IMR-90 (cell line): ENCODE measurements around the gene NRXN2. TPM values are rescaled to one million over a fixed set of nuclear protein-coding genes. Genes with fewer than 3 reads are reported as not detected.

Source experiments
- ATAC-seq: fragments of 200-7000 bp; cut with Tn5 transposase; 2 replicates; pipeline ENCODE4 v1.9.1; 2020; ENCODE audit warnings: low read depth, mild to moderate bottlenecking, moderate library complexity
- BruUV-seq: library from RNA; stranded (reverse); fragments of 400-500 nt; replicated peaks from 2 replicates; lab custom pipeline; 2021; lab: Mats Ljungman, UMichigan
- CTCF ChIA-PET: fragments of 300-600 bp; formaldehyde crosslinking; extraction: SDS; loops from one replicate; lab custom pipeline; 2021; ENCODE audit warnings: antibody characterized with exemption; lab: Yijun Ruan, JAX
- POLR2A ChIA-PET: fragments of 300-600 bp; sonication (Branson Sonifier 250); formaldehyde crosslinking; loops from one replicate; lab custom pipeline; 2022; ENCODE audit warnings: antibody characterized with exemption; ENCODE audit not compliant: unreplicated experiment; lab: Charles Lee
- DNase-seq: peaks from one replicate; pipeline ENCODE4 v3.0.0; 2013
- H2AFZ ChIP-seq: replicated peaks from 2 replicates; pipeline ENCODE3; 2013; ENCODE audit warnings: low read length, mild to moderate bottlenecking; ENCODE audit not compliant: poor library complexity
- H2AK5ac ChIP-seq: 2 replicates; pipeline ENCODE4 v1.6.1; 2013; ENCODE audit warnings: low read depth, low read length, inconsistent platforms
- H2AK9ac ChIP-seq: replicated peaks from 2 replicates; pipeline ENCODE3; 2013; ENCODE audit warnings: mild to moderate bottlenecking, low read depth, low read length, moderate library complexity; ENCODE audit not compliant: poor library complexity
- H2BK120ac ChIP-seq: 2 replicates; pipeline ENCODE4 v1.6.1; 2013; ENCODE audit warnings: low read depth, low read length, inconsistent platforms
- H2BK15ac ChIP-seq: 3 replicates; pipeline ENCODE4 v1.6.1; 2013; ENCODE audit warnings: low read depth, low read length, inconsistent platforms
- H2BK20ac ChIP-seq: 2 replicates; pipeline ENCODE4 v1.6.1; 2013; ENCODE audit warnings: low read depth, mild to moderate bottlenecking, inconsistent platforms, low read length, moderate library complexity
- H2BK5ac ChIP-seq: 2 replicates; pipeline ENCODE4 v1.6.1; 2013; ENCODE audit warnings: mild to moderate bottlenecking, low read depth, low read length, inconsistent platforms; ENCODE audit not compliant: poor library complexity, severe bottlenecking
- H3K14ac ChIP-seq: replicated peaks from 2 replicates; pipeline ENCODE4 v1.6.1; 2013; ENCODE audit warnings: low read depth, low read length, inconsistent platforms
- H3K18ac ChIP-seq: 2 replicates; pipeline ENCODE4 v1.6.1; 2013; ENCODE audit warnings: low read depth, low read length, control low read depth
- H3K23ac ChIP-seq: 2 replicates; pipeline ENCODE4 v1.6.1; 2013; ENCODE audit warnings: low read depth, low read length, inconsistent platforms
- H3K27ac ChIP-seq: 2 replicates; pipeline ENCODE4 v1.5.1; 2013; ENCODE audit warnings: mild to moderate bottlenecking, control low read depth, low read length; ENCODE audit not compliant: insufficient read depth
- H3K27me3 ChIP-seq: 2 replicates; pipeline ENCODE4 v1.6.1; 2013; ENCODE audit warnings: low read length; ENCODE audit not compliant: control insufficient read depth, insufficient read depth
- H3K36me3 ChIP-seq: 2 replicates; pipeline ENCODE4 v1.6.1; 2013; ENCODE audit warnings: low read length, mixed read lengths; ENCODE audit not compliant: control insufficient read depth, insufficient read depth
- H3K4ac ChIP-seq: 2 replicates; pipeline ENCODE4 v1.6.1; 2013; ENCODE audit warnings: low read depth, low read length, inconsistent platforms
- H3K4me1 ChIP-seq: 2 replicates; pipeline ENCODE4 v1.6.1; 2013; ENCODE audit warnings: low read length, mixed read lengths; ENCODE audit not compliant: control insufficient read depth, insufficient read depth
- H3K4me2 ChIP-seq: 2 replicates; pipeline ENCODE4 v1.6.1; 2013; ENCODE audit warnings: low read depth, mild to moderate bottlenecking, control low read depth, low read length, moderate library complexity
- H3K4me3 ChIP-seq: 2 replicates; pipeline ENCODE4 v1.5.1; 2013; ENCODE audit warnings: low read depth, mild to moderate bottlenecking, control low read depth, low read length, moderate library complexity; ENCODE audit not compliant: insufficient read depth
- H3K56ac ChIP-seq: 2 replicates; pipeline ENCODE4 v1.6.1; 2013; ENCODE audit warnings: low read length, inconsistent platforms; ENCODE audit not compliant: insufficient read depth; ENCODE audit errors: extremely low read depth
- H3K79me1 ChIP-seq, 2 experiments: 2 replicates each; pipeline ENCODE4 v1.6.1; 2013; ENCODE audit warnings: low read length in 2 of 2, inconsistent platforms in 1 of 2, low read depth in 1 of 2
- H3K9ac ChIP-seq: 2 replicates; pipeline ENCODE4 v1.6.1; 2013; ENCODE audit warnings: low read depth, low read length, control low read depth
- H3K9me1 ChIP-seq: 2 replicates; pipeline ENCODE4 v1.6.1; 2013; ENCODE audit warnings: low read length, inconsistent platforms; ENCODE audit not compliant: insufficient read depth
- H3K9me3 ChIP-seq: 2 replicates; pipeline ENCODE4 v1.6.1; 2013; ENCODE audit warnings: low read length; ENCODE audit not compliant: control insufficient read depth, insufficient read depth
- H4K20me1 ChIP-seq: 2 replicates; pipeline ENCODE4 v1.6.1; 2013; ENCODE audit warnings: low read length, inconsistent platforms; ENCODE audit not compliant: insufficient read depth
- H4K5ac ChIP-seq: 2 replicates; pipeline ENCODE4 v1.6.1; 2013; ENCODE audit warnings: mild to moderate bottlenecking, low read depth, low read length, control low read depth
- H4K8ac ChIP-seq, 2 experiments: 2 replicates each; pipeline ENCODE4 v1.6.1; 2013; ENCODE audit warnings: low read depth in 2 of 2, low read length in 2 of 2, control low read depth in 1 of 2, inconsistent platforms in 1 of 2
- H4K91ac ChIP-seq: 2 replicates; pipeline ENCODE4 v1.6.1; 2013; ENCODE audit warnings: low read depth, low read length, inconsistent platforms; ENCODE audit not compliant: insufficient read depth
- BHLHE40 ChIP-seq: fragments of 150-350 bp; IDR thresholded peaks from 2 replicates; pipeline ENCODE4 v1.6.1; 2016; ENCODE audit warnings: mild to moderate bottlenecking, low read depth, low read length
- CEBPB ChIP-seq: IDR thresholded peaks from 2 replicates; pipeline ENCODE4 v1.6.1; 2012; ENCODE audit warnings: low read depth, low read length, improper control_type of control experiment
- CHD1 ChIP-seq: IDR thresholded peaks from 2 replicates; pipeline ENCODE4 v1.6.1; 2012; ENCODE audit warnings: low read depth, low read length, improper control_type of control experiment
- MAZ ChIP-seq: IDR thresholded peaks from 2 replicates; pipeline ENCODE4 v1.6.1; 2012; ENCODE audit warnings: low read depth, mild to moderate bottlenecking, low read length, improper control_type of control experiment, moderate library complexity, borderline replicate concordance
- MXI1 ChIP-seq: IDR thresholded peaks from 2 replicates; pipeline ENCODE4 v1.6.1; 2012; ENCODE audit warnings: low read depth, mild to moderate bottlenecking, low read length, moderate library complexity, borderline replicate concordance
- POLR2A ChIP-seq: IDR thresholded peaks from 2 replicates; pipeline ENCODE4 v1.6.1; 2012; ENCODE audit warnings: mild to moderate bottlenecking, low read depth, low read length
- WGBS, 2 experiments: methylation state at CpG; one replicate each; pipeline versions ENCODE4 v1.1.5 to v1.1.7; 2013; ENCODE audit warnings: missing lambda C conversion rate in 2 of 2; ENCODE audit not compliant: insufficient read length in 1 of 2; ENCODE audit errors: extremely low coverage in 2 of 2; 5-methylcytosine and 5-hydroxymethylcytosine counted together
- dilution Hi-C: fragments of 300-500 bp; cut with HindIII; formaldehyde crosslinking; loops from one replicate; pipeline ENCODE4 v1.14.3; 2018; ENCODE audit warnings: low sequenced_read_pairs; ENCODE audit not compliant: unreplicated experiment
- in situ Hi-C: fragments of 300-500 bp; cut with MboI; formaldehyde crosslinking; loops from 3 replicates; pipeline ENCODE4 v1.14.3; 2019; ENCODE audit warnings: low sequenced_read_pairs, inconsistent platforms, mixed read lengths
- intact Hi-C: fragments of 100-400 bp; cut with micrococcal nuclease; formaldehyde crosslinking; loops from 2 replicates; pipeline ENCODE4 v1.10.0; 2022
- polyA plus RNA-seq, 3 experiments: library from polyadenylated mRNA; depleted of rRNA; stranded (reverse); fragments of >200 nt; gene quantifications; 2 replicates each; pipeline ENCODE4 v1.2.3, GENCODE V29; 2012; ENCODE audit warnings: low replicate concordance in 1 of 3
- total RNA-seq: library from RNA; depleted of rRNA; stranded (reverse); fragments of >200 nt; gene quantifications from 2 replicates; pipeline ENCODE4 v1.2.3, GENCODE V29; 2012

Gene NRXN2
- total and polyA plus RNA-seq, 2 of the 4 experiments (the other 2 are of a cell fraction): 0.18 to 0.22 TPM

- Histone ChIP-seq H3K56ac (no peak overlapping the region), H4K8ac (no peak overlapping the region), H3K9me1 (peaks cover 7% of the 10 kb centered on the region), H3K18ac (no peak overlapping the region), H2AK9ac (no peak overlapping the region), H3K4me1 (peaks cover 5% of the 10 kb centered on the region; the same call in 1 of the 2 replicates), H3K4me2 (no peak overlapping the region), H2BK15ac (no peak overlapping the region), H3K4me3 (no peak overlapping the region), H2BK120ac (no peak overlapping the region), H3K14ac (no peak overlapping the region), H2BK20ac (no peak overlapping the region), H2AK5ac (no peak overlapping the region), H4K20me1 (peaks cover 3% of the 10 kb centered on the region), H3K79me1 (no peaks in the 10 kb centered on the region), H4K5ac (no peak overlapping the region), H3K27ac (no peak overlapping the region), H3K4ac (no peak overlapping the region), H4K91ac (no peak overlapping the region), H2BK5ac (no peak overlapping the region), H3K9me3 (no peaks in the 10 kb centered on the region), H2AFZ (no peak overlapping the region), H3K23ac (no peak overlapping the region), H3K9ac (no peak overlapping the region), H3K36me3 (no peaks in the 10 kb centered on the region), H3K27me3 (peaks cover 3% of the 10 kb centered on the region; the same call in 1 of the 2 replicates)
- ChIA-PET CTCF (no interaction called here), POLR2A (no interaction called here)
- no TSS peak for BruUV-seq
- dilution Hi-C loops (no loop called here), intact Hi-C loops (no loop called here), in situ Hi-C loops (no loop called here)
- DNase-seq (no peak), ATAC-seq (no peak)
- 90% methylated on average over 2 of the region's 13 CpGs; no CpG with 5 or more reads in 1 of the 2 experiments for WGBS, 2 experiments
- TF ChIP-seq MXI1 (no peak), MAZ (no peak), CHD1 (no peak), CEBPB (no peak), BHLHE40 (no peak), POLR2A (no peak)
Measured at GRCh38 chr11:64750361-64751054, 27.5 kb upstream of the NRXN2 start.
